ENCODE measurements around the gene CELSR1.

CELSR1 gene

DNA sequence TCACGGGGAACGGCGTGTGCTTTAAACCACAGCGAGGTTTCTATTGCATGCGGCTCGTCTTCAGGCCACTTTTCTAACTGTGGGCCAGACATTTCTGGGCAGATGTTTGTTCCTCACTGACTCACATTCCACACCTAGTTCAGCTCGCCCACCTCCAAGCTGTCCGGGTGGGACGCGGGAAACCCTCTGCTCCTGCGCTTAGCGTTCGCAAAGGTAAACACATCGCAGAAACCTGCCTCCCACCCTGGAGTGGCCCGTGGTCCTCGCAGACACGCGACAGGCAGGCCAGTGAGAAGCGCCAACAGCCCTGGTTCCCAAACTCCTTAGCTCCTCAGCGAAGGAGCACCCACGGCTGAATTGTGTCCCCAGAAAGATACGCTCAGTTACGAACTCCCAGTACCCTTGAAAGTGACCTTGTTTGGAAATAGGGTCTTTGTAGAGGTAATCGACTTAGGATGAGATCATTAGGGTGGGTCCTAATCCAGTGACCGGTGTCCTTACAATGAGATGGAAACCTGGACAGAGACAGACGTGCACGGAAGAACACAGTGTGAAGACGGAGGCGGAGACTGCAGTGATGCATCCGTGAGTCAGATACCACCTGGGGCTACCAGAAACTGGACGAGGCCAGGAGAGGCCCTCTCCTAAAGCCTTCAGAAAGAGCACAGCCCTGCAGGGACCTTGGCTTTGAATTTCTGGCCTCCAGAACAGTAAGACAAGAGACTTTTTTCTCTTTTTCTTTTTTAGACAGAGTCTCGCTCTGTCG, 82.7 kb downstream of the CELSR1 start:
- no peak overlapping the region for H3K27ac ChIP-seq (ENCODE audit: low read length)
- peaks cover 0 to 8% of the 10 kb centered on the region in 2 donors for H3K27me3 ChIP-seq (ENCODE audit: control insufficient read depth in 1 of 2, insufficient read depth in 2 of 2, low read length in 2 of 2)
- no peaks in the 10 kb centered on the region for H3K4me1 ChIP-seq (ENCODE audit: control insufficient read depth, insufficient read depth, low read length)
- H3K36me3 ChIP-seq (ENCODE audit: control insufficient read depth in 2 of 2, insufficient read depth in 2 of 2, low read length in 2 of 2): no peaks in the 10 kb centered on the region
- H3K9me3 ChIP-seq (ENCODE audit: control insufficient read depth in 2 of 2, low read length in 2 of 2): no peaks in the 10 kb centered on the region
- no peak overlapping the region for H3K4me3 ChIP-seq (ENCODE audit: low read length in 2 of 2)
- H3K9ac ChIP-seq (ENCODE audit: low read length in 2 of 2): no peak overlapping the region

DNA sequence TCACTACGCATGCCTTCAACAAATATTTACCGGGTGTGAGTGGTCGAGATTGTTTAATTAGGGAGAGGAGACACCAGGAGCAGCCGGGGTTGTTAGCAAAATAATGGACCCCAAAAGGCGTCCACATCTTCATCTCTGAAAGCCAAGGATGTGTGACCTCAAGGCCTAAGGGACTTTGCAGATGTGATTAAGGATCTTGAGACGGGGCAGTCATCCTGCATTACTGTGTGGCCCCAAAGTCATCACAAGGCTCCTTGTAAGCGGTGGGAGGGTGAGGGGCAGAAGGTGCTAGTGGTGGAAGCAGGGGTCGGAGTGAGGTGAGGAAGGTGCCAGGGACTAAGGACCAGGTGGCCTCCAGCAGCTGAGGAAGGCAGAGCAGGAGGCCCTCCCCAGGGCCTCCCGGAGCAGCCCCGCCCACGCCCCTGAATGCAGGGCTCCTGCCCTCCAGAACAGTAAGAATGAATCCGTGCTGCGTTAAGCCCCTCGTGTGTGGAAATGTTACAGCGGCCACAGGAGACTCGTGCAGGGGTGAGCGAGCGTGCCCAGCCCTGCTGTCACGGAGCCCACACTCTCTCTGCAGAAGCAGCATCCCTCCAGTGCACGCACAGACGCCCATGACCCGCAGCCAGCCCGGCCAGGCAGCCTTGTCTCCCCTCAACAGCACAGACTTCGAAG, 83.5 kb downstream of the CELSR1 start:
- Histone ChIP-seq H3K4me3 (ENCODE audit: low read length in 2 of 2) (no peak overlapping the region), H3K9me3 (ENCODE audit: control insufficient read depth in 2 of 2, low read length in 2 of 2) (no peaks in the 10 kb centered on the region), H3K36me3 (ENCODE audit: control insufficient read depth in 2 of 2, insufficient read depth in 2 of 2, low read length in 2 of 2) (no peaks in the 10 kb centered on the region), H3K27ac (ENCODE audit: low read length) (no peak overlapping the region), H3K27me3 (ENCODE audit: control insufficient read depth in 1 of 2, insufficient read depth in 2 of 2, low read length in 2 of 2) (peaks cover 0 to 8% of the 10 kb centered on the region in 2 donors), H3K9ac (ENCODE audit: low read length in 2 of 2) (no peak overlapping the region), H3K4me1 (ENCODE audit: control insufficient read depth, insufficient read depth, low read length) (no peaks in the 10 kb centered on the region)

DNA sequence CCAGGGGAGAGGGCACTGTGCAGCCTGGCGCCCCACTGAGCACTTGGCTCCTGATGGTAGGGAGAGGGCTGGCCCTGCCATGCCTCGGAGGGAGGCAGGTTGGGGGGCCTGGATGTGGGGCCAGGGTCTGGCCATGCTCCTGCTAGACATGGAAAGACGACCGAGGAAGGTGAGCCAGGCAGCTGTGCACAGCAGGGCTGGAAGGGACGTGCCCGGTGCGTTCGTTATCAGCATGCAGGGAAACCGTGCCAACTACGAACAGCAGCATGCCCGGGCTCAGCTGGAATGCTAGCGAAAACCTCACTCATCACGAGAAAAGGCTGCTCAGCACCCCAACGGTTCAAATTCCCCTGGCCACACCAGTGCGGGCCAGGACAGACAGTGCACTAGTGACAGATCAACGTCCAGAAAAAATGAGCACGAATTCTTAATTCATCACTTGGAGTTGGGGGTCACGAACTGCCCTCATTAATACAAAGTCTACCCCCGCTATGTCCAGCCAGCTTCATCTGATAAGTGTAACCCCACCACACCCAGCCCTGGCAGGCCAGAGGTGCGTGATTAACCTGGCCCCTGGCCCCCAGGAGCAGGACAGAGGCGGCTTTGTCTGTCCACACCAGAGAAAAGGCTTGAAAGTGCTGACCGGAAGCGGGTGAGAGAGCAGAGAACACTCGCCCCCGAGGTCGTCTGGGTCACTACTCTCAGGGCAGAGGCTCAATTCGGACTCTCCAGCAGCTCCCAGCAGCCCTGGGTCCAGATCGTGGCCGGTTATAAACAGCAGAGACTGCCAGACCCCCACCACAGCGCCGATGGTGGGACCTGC, 84.2 kb downstream of the CELSR1 start:
- no peak overlapping the region for H3K9ac ChIP-seq (ENCODE audit: low read length in 2 of 2)
- no peak overlapping the region for H3K27ac ChIP-seq (ENCODE audit: low read length)
- H3K27me3 ChIP-seq (ENCODE audit: control insufficient read depth in 1 of 2, insufficient read depth in 2 of 2, low read length in 2 of 2): peaks cover 0 to 8% of the 10 kb centered on the region in 2 donors
- no peaks in the 10 kb centered on the region for H3K36me3 ChIP-seq (ENCODE audit: control insufficient read depth in 2 of 2, insufficient read depth in 2 of 2, low read length in 2 of 2)
- H3K4me3 ChIP-seq (ENCODE audit: low read length in 2 of 2): no peak overlapping the region
- H3K4me1 ChIP-seq (ENCODE audit: control insufficient read depth, insufficient read depth, low read length): no peaks in the 10 kb centered on the region
- no peaks in the 10 kb centered on the region for H3K9me3 ChIP-seq (ENCODE audit: control insufficient read depth in 2 of 2, low read length in 2 of 2)

DNA sequence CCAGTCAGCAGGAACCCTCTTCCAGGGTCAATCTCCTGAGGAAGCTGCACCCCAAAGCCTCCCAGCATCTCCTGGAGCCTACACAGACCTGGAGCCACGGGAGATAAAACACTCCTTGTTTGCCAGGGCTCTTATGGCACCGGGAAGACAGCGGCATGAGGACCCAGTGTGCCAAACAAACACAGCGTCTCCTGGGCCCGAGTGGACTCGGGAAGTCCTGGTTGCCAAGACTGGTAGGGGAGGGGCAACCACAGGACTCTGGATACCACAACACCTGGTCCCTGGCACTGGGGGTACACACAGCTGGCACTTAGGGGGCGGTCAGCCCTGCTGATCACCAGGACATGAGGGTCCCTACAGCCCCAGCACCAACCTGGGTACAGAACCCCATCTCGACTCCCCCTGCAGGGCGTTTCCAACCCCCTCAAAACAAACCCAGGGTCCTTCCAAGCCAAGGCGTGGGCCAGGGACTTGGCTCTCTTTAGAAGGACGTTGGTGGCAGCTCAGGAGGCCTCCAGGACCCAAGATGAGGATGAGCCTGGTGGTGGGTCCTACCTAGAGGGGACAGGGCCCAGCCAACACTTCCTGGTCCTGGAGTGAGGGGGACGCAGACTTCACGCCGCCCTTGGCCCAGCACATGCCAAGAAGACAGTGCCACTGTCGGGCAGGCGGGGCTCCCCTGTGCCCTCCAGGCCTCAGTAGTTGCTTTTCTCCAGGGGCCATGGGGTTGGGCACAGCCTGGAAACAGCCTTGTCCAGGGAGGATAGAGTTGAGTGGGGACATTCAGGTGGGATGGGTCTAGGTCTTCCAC, 85.0 kb downstream of the CELSR1 start:
- no peaks in the 10 kb centered on the region for H3K36me3 ChIP-seq (ENCODE audit: control insufficient read depth in 2 of 2, insufficient read depth in 2 of 2, low read length in 2 of 2)
- no peaks in the 10 kb centered on the region for H3K4me1 ChIP-seq (ENCODE audit: control insufficient read depth, insufficient read depth, low read length)
- no peak overlapping the region for H3K4me3 ChIP-seq (ENCODE audit: low read length in 2 of 2)
- H3K27ac ChIP-seq (ENCODE audit: low read length): no peak overlapping the region
- no peaks in the 10 kb centered on the region for H3K9me3 ChIP-seq (ENCODE audit: control insufficient read depth in 2 of 2, low read length in 2 of 2)
- no peak overlapping the region for H3K9ac ChIP-seq (ENCODE audit: low read length in 2 of 2)
- peaks cover 0 to 8% of the 10 kb centered on the region in 2 donors for H3K27me3 ChIP-seq (ENCODE audit: control insufficient read depth in 1 of 2, insufficient read depth in 2 of 2, low read length in 2 of 2)

DNA sequence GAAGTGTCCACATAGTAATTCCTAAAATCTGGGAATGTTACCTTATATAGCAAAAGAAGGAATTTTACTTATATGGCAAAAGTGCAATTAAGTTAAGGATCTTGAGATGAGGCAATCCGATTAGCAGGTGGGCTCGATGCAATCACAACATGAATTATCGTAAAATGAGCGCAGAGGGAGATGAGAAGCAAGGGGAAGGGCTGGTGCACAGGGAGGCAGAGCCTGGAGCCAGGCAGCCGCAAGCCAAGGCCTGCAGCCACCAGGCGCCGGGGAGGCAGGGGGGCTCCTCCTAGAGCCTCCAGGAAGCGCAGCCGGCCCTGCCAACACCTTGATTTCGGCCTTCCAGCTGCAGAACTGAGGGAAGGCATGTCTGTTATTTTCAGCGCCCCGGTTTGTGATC, 85.7 kb downstream of the CELSR1 start:
- Histone ChIP-seq H3K9ac (ENCODE audit: low read length in 2 of 2) (no peak overlapping the region), H3K9me3 (ENCODE audit: control insufficient read depth in 2 of 2, low read length in 2 of 2) (no peaks in the 10 kb centered on the region), H3K27ac (ENCODE audit: low read length) (no peak overlapping the region), H3K4me3 (ENCODE audit: low read length in 2 of 2) (no peak overlapping the region), H3K27me3 (ENCODE audit: control insufficient read depth in 1 of 2, insufficient read depth in 2 of 2, low read length in 2 of 2) (peaks cover 0 to 8% of the 10 kb centered on the region in 2 donors), H3K4me1 (ENCODE audit: control insufficient read depth, insufficient read depth, low read length) (no peaks in the 10 kb centered on the region), H3K36me3 (ENCODE audit: control insufficient read depth in 2 of 2, insufficient read depth in 2 of 2, low read length in 2 of 2) (no peaks in the 10 kb centered on the region)

DNA sequence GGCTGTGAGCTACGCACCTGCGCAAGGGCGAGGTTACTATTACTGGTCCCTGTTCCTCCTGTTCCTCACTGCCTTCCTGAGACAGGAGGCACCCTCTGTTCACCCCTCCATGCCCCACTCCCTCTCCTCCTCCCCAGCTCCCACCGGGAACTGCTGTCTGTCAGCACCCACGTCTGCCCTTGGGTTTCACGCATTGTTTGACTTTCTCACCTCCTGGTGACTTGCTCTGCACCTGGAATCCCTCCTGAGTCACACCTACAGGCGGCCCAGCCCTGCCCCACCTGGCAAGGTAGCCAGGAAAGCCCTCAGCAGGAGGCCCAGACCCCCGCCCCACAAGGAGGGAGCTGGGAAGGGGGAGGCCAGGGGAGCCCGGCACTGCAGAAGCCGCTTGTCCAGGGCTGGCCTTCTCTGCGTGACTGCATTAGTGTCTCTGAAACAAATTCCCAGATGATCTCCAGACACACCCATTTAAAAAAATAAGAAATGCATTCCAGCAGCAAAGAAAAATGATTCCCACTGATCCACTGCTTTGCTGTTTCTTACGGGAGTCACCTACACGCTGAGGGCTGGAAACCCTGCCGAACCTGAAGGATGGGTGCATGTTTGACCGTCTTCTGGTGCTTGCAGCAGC, 86.4 kb downstream of the CELSR1 start:
- Histone ChIP-seq H3K27ac (ENCODE audit: low read length) (no peak overlapping the region), H3K4me1 (ENCODE audit: control insufficient read depth, insufficient read depth, low read length) (no peaks in the 10 kb centered on the region), H3K9me3 (ENCODE audit: control insufficient read depth in 2 of 2, low read length in 2 of 2) (no peaks in the 10 kb centered on the region), H3K4me3 (ENCODE audit: low read length in 2 of 2) (no peak overlapping the region), H3K36me3 (ENCODE audit: control insufficient read depth in 2 of 2, insufficient read depth in 2 of 2, low read length in 2 of 2) (no peaks in the 10 kb centered on the region), H3K9ac (ENCODE audit: low read length in 2 of 2) (no peak overlapping the region), H3K27me3 (ENCODE audit: control insufficient read depth in 1 of 2, insufficient read depth in 2 of 2, low read length in 2 of 2) (peaks cover 0 to 8% of the 10 kb centered on the region in 2 donors)

DNA sequence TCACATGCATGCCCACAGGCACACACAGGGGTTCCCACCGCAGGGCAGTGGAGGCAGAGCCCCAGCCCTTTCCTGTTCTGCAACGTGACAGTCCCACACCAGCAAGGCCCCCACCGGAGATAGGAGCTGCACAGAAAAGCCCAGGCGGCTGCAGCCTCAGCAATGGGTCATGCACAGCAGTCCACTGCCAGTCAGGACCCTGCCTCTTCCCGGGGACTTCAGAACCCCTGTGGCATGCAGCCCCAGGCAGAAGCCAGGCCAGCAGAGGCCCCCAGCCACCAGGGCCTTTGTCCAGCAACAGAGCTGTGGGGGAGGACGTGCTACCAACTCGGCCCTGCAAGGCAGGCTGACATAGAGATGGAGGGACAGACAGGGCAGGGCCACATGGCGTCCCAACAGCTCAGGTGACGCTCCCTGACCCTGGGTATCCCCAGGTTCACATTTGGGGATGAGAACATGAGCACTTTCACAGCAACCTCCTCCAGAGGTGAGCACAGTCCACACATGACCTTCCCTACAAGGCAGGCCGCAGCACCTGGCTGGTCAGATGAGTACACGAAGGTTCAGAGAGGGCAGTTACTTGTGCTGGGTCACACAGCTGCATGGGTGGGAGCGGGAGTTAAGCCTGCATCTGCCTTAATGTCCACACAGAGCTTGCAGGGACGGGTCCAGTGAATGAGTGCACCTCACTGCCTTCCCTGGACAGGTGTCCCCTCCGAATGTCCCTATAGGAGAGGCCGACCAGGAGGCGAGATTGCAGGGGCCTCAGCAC, 87.3 kb downstream of the CELSR1 start:
- Histone ChIP-seq H3K36me3 (ENCODE audit: control insufficient read depth in 2 of 2, insufficient read depth in 2 of 2, low read length in 2 of 2) (no peaks in the 10 kb centered on the region), H3K4me3 (ENCODE audit: low read length in 2 of 2) (no peak overlapping the region), H3K9ac (ENCODE audit: low read length in 2 of 2) (no peak overlapping the region), H3K9me3 (ENCODE audit: control insufficient read depth in 2 of 2, low read length in 2 of 2) (no peaks in the 10 kb centered on the region), H3K27ac (ENCODE audit: low read length) (no peak overlapping the region), H3K27me3 (ENCODE audit: control insufficient read depth in 1 of 2, insufficient read depth in 2 of 2, low read length in 2 of 2) (peaks cover 0 to 8% of the 10 kb centered on the region in 2 donors), H3K4me1 (ENCODE audit: control insufficient read depth, insufficient read depth, low read length) (no peaks in the 10 kb centered on the region)

DNA sequence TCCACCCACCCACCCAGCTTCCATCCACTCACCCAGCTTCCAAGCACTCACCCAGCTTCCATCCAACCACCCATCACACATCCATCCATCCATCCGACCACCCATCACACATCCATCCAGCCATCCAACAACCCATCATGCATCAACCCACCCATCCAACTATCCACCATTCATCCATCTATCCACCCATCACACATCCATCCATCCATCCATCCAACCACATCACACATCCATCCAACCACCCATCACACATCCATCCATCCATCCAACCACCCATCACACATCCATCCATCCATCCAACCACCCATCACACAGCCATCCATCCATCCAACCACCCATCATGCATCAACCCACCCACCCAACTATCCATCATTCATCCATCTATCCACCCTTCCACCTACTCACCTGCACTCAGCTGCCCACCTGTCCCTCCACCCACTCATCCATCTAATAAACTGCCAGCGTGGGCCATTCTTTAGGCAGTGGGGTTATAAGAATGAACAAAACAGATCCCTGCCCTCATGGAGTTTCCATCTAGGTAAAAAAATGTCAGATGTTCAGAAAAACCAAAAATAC, 88.2 kb downstream of the CELSR1 start:
- peaks cover 0 to 8% of the 10 kb centered on the region in 2 donors for H3K27me3 ChIP-seq (ENCODE audit: control insufficient read depth in 1 of 2, insufficient read depth in 2 of 2, low read length in 2 of 2)
- no peak overlapping the region for H3K4me3 ChIP-seq (ENCODE audit: low read length in 2 of 2)
- H3K27ac ChIP-seq (ENCODE audit: low read length): no peak overlapping the region
- no peak overlapping the region for H3K9ac ChIP-seq (ENCODE audit: low read length in 2 of 2)
- H3K4me1 ChIP-seq (ENCODE audit: control insufficient read depth, insufficient read depth, low read length): no peaks in the 10 kb centered on the region
- no peaks in the 10 kb centered on the region for H3K9me3 ChIP-seq (ENCODE audit: control insufficient read depth in 2 of 2, low read length in 2 of 2)
- no peaks in the 10 kb centered on the region for H3K36me3 ChIP-seq (ENCODE audit: control insufficient read depth in 2 of 2, insufficient read depth in 2 of 2, low read length in 2 of 2)

DNA sequence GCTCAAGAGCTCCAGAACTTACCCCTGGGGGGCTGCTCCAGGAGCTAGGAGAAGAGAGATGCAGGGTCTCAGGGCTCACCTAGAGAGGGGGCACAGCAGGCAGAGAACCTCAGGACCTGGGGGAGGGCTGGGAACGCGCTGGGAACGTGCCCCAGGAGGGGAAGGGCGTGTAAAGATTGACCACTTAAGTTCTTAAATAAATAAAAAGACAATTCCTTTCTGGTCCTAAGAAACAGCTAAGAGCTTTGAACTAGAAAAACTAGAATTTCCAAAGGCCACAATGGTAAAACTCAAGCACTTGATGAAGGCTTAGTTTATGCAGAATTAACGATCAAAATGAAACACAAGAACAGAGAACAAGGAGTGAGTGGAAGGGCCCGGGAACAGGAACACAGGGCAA, 89.1 kb downstream of the CELSR1 start:
- Histone ChIP-seq H3K27ac (ENCODE audit: low read length) (no peak overlapping the region), H3K27me3 (ENCODE audit: control insufficient read depth in 1 of 2, insufficient read depth in 2 of 2, low read length in 2 of 2) (peaks cover 0 to 8% of the 10 kb centered on the region in 2 donors), H3K36me3 (ENCODE audit: control insufficient read depth in 2 of 2, insufficient read depth in 2 of 2, low read length in 2 of 2) (no peaks in the 10 kb centered on the region)

More for the DNA sequence above, 89.1 kb downstream of the CELSR1 start:
- no peaks in the 10 kb centered on the region for H3K9me3 ChIP-seq (ENCODE audit: control insufficient read depth in 2 of 2, low read length in 2 of 2)
- no peak overlapping the region for H3K9ac ChIP-seq (ENCODE audit: low read length in 2 of 2)
- H3K4me1 ChIP-seq (ENCODE audit: control insufficient read depth, insufficient read depth, low read length): no peaks in the 10 kb centered on the region
- H3K4me3 ChIP-seq (ENCODE audit: low read length in 2 of 2): no peak overlapping the region
